H9 (cell line): ENCODE measurements around the gene RABEP1. TPM values are rescaled to one million over a fixed set of nuclear protein-coding genes. Genes with fewer than 3 reads are reported as not detected.

Experiments
- DNase-seq: peaks from one replicate; pipeline ENCODE4 v3.0.0-alpha.2; 2017
- H2AFZ ChIP-seq: one replicate; pipeline ENCODE4 v1.6.1; 2013; ENCODE audit warnings: mild to moderate bottlenecking, low read length, control low read depth, moderate library complexity
- H2AK5ac ChIP-seq: 2 replicates; pipeline ENCODE4 v1.6.1; 2013; ENCODE audit warnings: low read length, control low read depth, mixed read lengths; ENCODE audit not compliant: insufficient read length
- H2BK120ac ChIP-seq: one replicate; pipeline ENCODE4 v1.6.1; 2013; ENCODE audit warnings: low read depth, mild to moderate bottlenecking, low read length, control low read depth, inconsistent platforms; ENCODE audit not compliant: poor library complexity, severe bottlenecking
- H2BK12ac ChIP-seq: 2 replicates; pipeline ENCODE4 v1.6.1; 2013; ENCODE audit warnings: low read length, control low read depth, mixed read lengths, low read depth; ENCODE audit not compliant: insufficient read length
- H2BK15ac ChIP-seq: 2 replicates; pipeline ENCODE4 v1.6.1; 2013; ENCODE audit warnings: low read depth, low read length, control low read depth
- H2BK20ac ChIP-seq: one replicate; pipeline ENCODE4 v1.6.1; 2013; ENCODE audit warnings: low read depth, mild to moderate bottlenecking, low read length, control low read depth, inconsistent platforms; ENCODE audit not compliant: poor library complexity, severe bottlenecking
- H2BK5ac ChIP-seq: 2 replicates; pipeline ENCODE4 v1.6.1; 2013; ENCODE audit warnings: low read length, control low read depth, mixed read lengths; ENCODE audit not compliant: insufficient read length
- H3K14ac ChIP-seq: 2 replicates; pipeline ENCODE4 v1.6.1; 2013; ENCODE audit warnings: low read length, control low read depth; ENCODE audit not compliant: insufficient read depth
- H3K18ac ChIP-seq: 2 replicates; pipeline ENCODE4 v1.6.1; 2013; ENCODE audit warnings: low read depth, mild to moderate bottlenecking, mixed read lengths, low read length, control low read depth; ENCODE audit not compliant: insufficient read length
- H3K23ac ChIP-seq: 2 replicates; pipeline ENCODE4 v1.6.1; 2013; ENCODE audit warnings: low read length, control low read depth, mixed read lengths, low read depth; ENCODE audit not compliant: insufficient read length
- H3K23me2 ChIP-seq: 2 replicates; pipeline ENCODE4 v1.6.1; 2013; ENCODE audit warnings: low read depth, mild to moderate bottlenecking, mixed read lengths, low read length, control low read depth; ENCODE audit not compliant: insufficient read length, poor library complexity, severe bottlenecking
- H3K27ac ChIP-seq: 2 replicates; pipeline ENCODE4 v1.5.1; 2013; ENCODE audit warnings: low read length, control low read depth, mixed read lengths, low read depth; ENCODE audit not compliant: insufficient read length
- H3K27me3 ChIP-seq: 2 replicates; pipeline ENCODE4 v1.6.1; 2013; ENCODE audit warnings: low read length, control low read depth, inconsistent platforms; ENCODE audit not compliant: insufficient read depth
- H3K4ac ChIP-seq: 2 replicates; pipeline ENCODE4 v1.6.1; 2013; ENCODE audit warnings: low read depth, mild to moderate bottlenecking, control low read depth, inconsistent platforms, low read length, moderate library complexity
- H3K4me1 ChIP-seq: 2 replicates; pipeline ENCODE4 v1.6.1; 2013; ENCODE audit warnings: low read length, control low read depth, inconsistent platforms; ENCODE audit not compliant: insufficient read depth
- H3K4me2 ChIP-seq: 2 replicates; pipeline ENCODE4 v1.6.1; 2013; ENCODE audit warnings: low read length, control low read depth, mixed read lengths; ENCODE audit not compliant: insufficient read length, insufficient read depth
- H3K56ac ChIP-seq: 2 replicates; pipeline ENCODE4 v1.6.1; 2013; ENCODE audit warnings: low read depth, mild to moderate bottlenecking, mixed read lengths, low read length, control low read depth; ENCODE audit not compliant: insufficient read length
- H3K79me1 ChIP-seq: 2 replicates; pipeline ENCODE4 v1.6.1; 2013; ENCODE audit warnings: low read depth, mild to moderate bottlenecking, moderate library complexity, low read length, control low read depth, inconsistent platforms; ENCODE audit not compliant: insufficient read depth, poor library complexity, severe bottlenecking
- H3K79me2 ChIP-seq: 2 replicates; pipeline ENCODE4 v1.6.1; 2013; ENCODE audit warnings: low read length, control low read depth, inconsistent platforms; ENCODE audit not compliant: insufficient read depth
- H3K9ac ChIP-seq: 2 replicates; pipeline ENCODE4 v1.6.1; 2013; ENCODE audit warnings: low read length, control low read depth, mixed read lengths; ENCODE audit not compliant: insufficient read length; ENCODE audit errors: extremely low read depth
- H3K9me3 ChIP-seq: one replicate; pipeline ENCODE4 v1.6.1; 2013; ENCODE audit warnings: low read depth, low read length, inconsistent platforms; ENCODE audit not compliant: control insufficient read depth
- H3T11ph ChIP-seq: one replicate; pipeline ENCODE4 v1.6.1; 2013; ENCODE audit warnings: mild to moderate bottlenecking, low read length, control low read depth, inconsistent platforms
- H4K20me1 ChIP-seq: one replicate; pipeline ENCODE4 v1.6.1; 2013; ENCODE audit not compliant: control insufficient read depth, insufficient read length, insufficient read depth
- H4K5ac ChIP-seq: 2 replicates; pipeline ENCODE4 v1.6.1; 2013; ENCODE audit warnings: low read depth, mild to moderate bottlenecking, mixed read lengths, low read length, control low read depth; ENCODE audit not compliant: insufficient read length
- H4K8ac ChIP-seq: replicated peaks from 2 replicates; pipeline ENCODE4 v1.6.1; 2013; ENCODE audit warnings: low read length, control low read depth, mixed read lengths, low read depth; ENCODE audit not compliant: insufficient read length
- H4K91ac ChIP-seq: 2 replicates; pipeline ENCODE4 v1.6.1; 2013; ENCODE audit warnings: low read depth, mild to moderate bottlenecking, moderate library complexity, mixed read lengths, low read length, control low read depth; ENCODE audit not compliant: insufficient read length
- H3K27ac Mint-ChIP-seq, 3 experiments: 2 replicates in 2 of 3; 3 replicates in 1 of 3; pipeline ENCODE4 v1.8.0; 2020 to 2021; ENCODE audit warnings: mixed read lengths in 3 of 3, mild to moderate bottlenecking in 1 of 3, moderate library complexity in 1 of 3
- H3K27me3 Mint-ChIP-seq: 2 replicates; pipeline ENCODE4 v1.8.0; 2021; ENCODE audit warnings: low read depth, mild to moderate bottlenecking, moderate library complexity, mixed read lengths
- H3K36me3 Mint-ChIP-seq, 3 experiments: 2 replicates in 2 of 3; 3 replicates in 1 of 3; pipeline ENCODE4 v1.8.0; 2020 to 2021; ENCODE audit warnings: low read depth in 3 of 3, mixed read lengths in 3 of 3; ENCODE audit not compliant: insufficient read depth in 1 of 3
- H3K4me1 Mint-ChIP-seq, 2 experiments: 2 replicates each; pipeline ENCODE4 v1.8.0; 2020; ENCODE audit warnings: mixed read lengths in 2 of 2
- H3K4me3 Mint-ChIP-seq, 2 experiments: 2 replicates in 1 of 2; 3 replicates in 1 of 2; pipeline ENCODE4 v1.8.0; 2020 to 2021; ENCODE audit warnings: mild to moderate bottlenecking in 2 of 2, mixed read lengths in 2 of 2, moderate library complexity in 1 of 2
- H3K9me3 Mint-ChIP-seq, 2 experiments: 2 replicates in 1 of 2; 3 replicates in 1 of 2; pipeline ENCODE4 v1.8.0; 2020; ENCODE audit warnings: mild to moderate bottlenecking in 2 of 2, mixed read lengths in 2 of 2, moderate library complexity in 1 of 2
- CTCF ChIP-seq: fragments of 200-600 bp; sonication (generic); conservative IDR thresholded peaks from 3 replicates; pipeline ENCODE4 v1.8.0; 2021; ENCODE audit warnings: antibody characterized with exemption, mild to moderate bottlenecking
- WGBS: extraction: QIAGEN DNeasy Blood & Tissue Kit; methylation state at CpG from one replicate; pipeline ENCODE4 v1.1.7; 2013; ENCODE audit warnings: missing lambda C conversion rate, low lambda C conversion rate, mixed read lengths; ENCODE audit not compliant: insufficient read length; ENCODE audit errors: extremely low coverage; 5-methylcytosine and 5-hydroxymethylcytosine counted together
- total RNA-seq: library from RNA; stranded (reverse); gene quantifications from 2 replicates; pipeline ENCODE4 v1.2.1, GENCODE V29; 2021

RABEP1 gene
- total RNA-seq, 1 experiment from 2014 or later, result 46.9 TPM

- H3K9me3 Mint-ChIP-seq, result no peaks in the 10 kb centered on the region
- H4K8ac ChIP-seq, result no peak overlapping the region
- no peak overlapping the region for H2BK15ac ChIP-seq
- no peak overlapping the region for H3T11ph ChIP-seq
- H3K23me2 ChIP-seq, result no peaks in the 10 kb centered on the region
- H3K27ac Mint-ChIP-seq, result no peak overlapping the region
- H3K27me3 ChIP-seq, result no peaks in the 10 kb centered on the region
- H4K20me1 ChIP-seq, result no peaks in the 10 kb centered on the region
- H3K56ac ChIP-seq, result no peak overlapping the region
- no peak overlapping the region for H2AK5ac ChIP-seq
- no peak overlapping the region for H3K4me3 Mint-ChIP-seq
- no peak overlapping the region for H3K18ac ChIP-seq
- no peak overlapping the region for H3K14ac ChIP-seq
- no peak overlapping the region for H2BK120ac ChIP-seq
- peak; percentile 90 for DNase-seq
- no peaks in the 10 kb centered on the region for H3K79me1 ChIP-seq
- no peak overlapping the region for H2BK20ac ChIP-seq
- H4K91ac ChIP-seq, result no peak overlapping the region
- H2BK5ac ChIP-seq, result no peak overlapping the region
- H3K9ac ChIP-seq, result no peak overlapping the region
- no peak overlapping the region for H3K27ac ChIP-seq
- H3K4ac ChIP-seq, result no peak overlapping the region
- peaks cover 0 to 5% of the 10 kb centered on the region in 2 experiments; a peak in 1 of 4 replicates for H3K4me1 Mint-ChIP-seq
- no peak overlapping the region for H4K5ac ChIP-seq
- no peaks in the 10 kb centered on the region for H3K4me1 ChIP-seq
- H3K27me3 Mint-ChIP-seq, result peaks cover 8% of the 10 kb centered on the region
- WGBS, result no CpG with 5 or more reads among the region's 6 CpGs
- peak; percentile 85 for TF ChIP-seq CTCF
- H3K23ac ChIP-seq, result no peak overlapping the region
- no peak overlapping the region for H2BK12ac ChIP-seq
- no peaks in the 10 kb centered on the region for H3K9me3 ChIP-seq
- no peaks in the 10 kb centered on the region for H3K79me2 ChIP-seq
- no peaks in the 10 kb centered on the region for H3K36me3 Mint-ChIP-seq
- H3K4me2 ChIP-seq, result no peak overlapping the region
- H2AFZ ChIP-seq, result no peak overlapping the region
Observed at GRCh38 chr17:5237541-5238016, 44.5 kb upstream of the RABEP1 start.
